HG03460 (cell line): Measurements from ENCODE around the gene SHROOM1.
"Not testable (repeated sequence)": the region's sequence is repeated elsewhere in the genome, so short reads cannot be mapped to it uniquely, and the experiment has no call there.

Experiments used
- ATAC-seq: cut with Tn5 transposase; IDR thresholded peaks from one replicate; pipeline ENCODE4 v1.9.1; 2021; ENCODE audit not compliant: unreplicated experiment

The SHROOM1 gene, protein sequence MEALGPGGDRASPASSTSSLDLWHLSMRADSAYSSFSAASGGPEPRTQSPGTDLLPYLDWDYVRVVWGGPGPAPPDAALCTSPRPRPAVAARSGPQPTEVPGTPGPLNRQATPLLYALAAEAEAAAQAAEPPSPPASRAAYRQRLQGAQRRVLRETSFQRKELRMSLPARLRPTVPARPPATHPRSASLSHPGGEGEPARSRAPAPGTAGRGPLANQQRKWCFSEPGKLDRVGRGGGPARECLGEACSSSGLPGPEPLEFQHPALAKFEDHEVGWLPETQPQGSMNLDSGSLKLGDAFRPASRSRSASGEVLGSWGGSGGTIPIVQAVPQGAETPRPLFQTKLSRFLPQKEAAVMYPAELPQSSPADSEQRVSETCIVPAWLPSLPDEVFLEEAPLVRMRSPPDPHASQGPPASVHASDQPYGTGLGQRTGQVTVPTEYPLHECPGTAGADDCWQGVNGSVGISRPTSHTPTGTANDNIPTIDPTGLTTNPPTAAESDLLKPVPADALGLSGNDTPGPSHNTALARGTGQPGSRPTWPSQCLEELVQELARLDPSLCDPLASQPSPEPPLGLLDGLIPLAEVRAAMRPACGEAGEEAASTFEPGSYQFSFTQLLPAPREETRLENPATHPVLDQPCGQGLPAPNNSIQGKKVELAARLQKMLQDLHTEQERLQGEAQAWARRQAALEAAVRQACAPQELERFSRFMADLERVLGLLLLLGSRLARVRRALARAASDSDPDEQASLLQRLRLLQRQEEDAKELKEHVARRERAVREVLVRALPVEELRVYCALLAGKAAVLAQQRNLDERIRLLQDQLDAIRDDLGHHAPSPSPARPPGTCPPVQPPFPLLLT

DNA sequence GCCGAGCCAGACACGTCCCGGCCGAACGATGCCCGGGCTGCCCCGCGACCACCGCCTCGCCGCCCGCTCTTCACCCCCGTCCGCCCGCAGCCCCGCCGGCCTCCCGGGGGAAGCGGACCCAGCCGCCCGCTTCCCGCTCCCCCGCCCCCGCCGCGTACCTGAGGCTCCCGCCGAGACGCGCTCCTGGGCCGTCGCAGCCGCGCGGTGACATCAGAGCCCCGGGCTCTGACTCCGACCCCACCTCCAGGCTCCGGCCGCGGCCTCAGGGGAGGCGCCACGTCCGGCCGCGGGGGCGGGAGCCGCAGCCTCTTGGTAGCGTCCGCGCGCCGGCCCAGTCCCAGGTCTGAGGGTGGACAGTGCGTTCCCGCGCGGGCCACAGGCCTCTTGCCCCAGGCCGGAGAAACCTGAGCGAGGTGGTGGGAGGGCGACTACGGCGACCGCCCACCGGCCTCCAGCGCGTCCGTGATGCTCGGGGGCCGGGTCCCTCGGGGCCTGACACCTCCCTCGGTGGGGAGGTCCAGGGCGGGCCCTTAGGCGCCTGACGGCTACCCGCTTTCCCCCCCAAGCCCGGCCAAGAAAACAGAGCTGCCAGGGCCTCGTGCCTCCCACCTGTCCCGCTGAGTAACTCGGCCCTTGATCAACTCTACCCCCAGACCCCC is at the start of gene SHROOM1:
TSS of gene SHROOM1 (minus strand) at position 212 of the 659 bp plus-strand sequence. CDS start 4,507 bp downstream, outside the sequence.
- ATAC-seq, result peak; percentile 64

DNA sequence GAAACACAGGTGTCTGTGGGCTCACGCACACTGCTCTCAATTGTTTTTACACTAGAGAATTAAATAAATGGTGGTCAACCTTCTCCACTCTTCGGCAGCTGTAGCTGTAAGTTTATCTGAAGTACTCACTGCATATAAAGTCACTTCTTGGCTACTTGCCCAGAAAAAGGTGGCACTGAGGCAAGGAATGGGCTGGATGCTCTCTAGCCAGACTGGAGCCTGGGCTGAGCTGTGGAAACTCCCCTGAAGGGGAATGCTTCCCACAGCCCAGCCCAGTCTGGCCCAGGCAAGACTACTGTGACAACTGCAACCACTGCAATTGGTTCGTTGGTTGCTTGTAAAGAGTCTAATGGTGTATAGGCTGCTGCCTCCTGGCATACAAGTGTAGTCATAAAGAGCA is 47.5 kb upstream of the SHROOM1 start:
- ATAC-seq, result no peak

DNA sequence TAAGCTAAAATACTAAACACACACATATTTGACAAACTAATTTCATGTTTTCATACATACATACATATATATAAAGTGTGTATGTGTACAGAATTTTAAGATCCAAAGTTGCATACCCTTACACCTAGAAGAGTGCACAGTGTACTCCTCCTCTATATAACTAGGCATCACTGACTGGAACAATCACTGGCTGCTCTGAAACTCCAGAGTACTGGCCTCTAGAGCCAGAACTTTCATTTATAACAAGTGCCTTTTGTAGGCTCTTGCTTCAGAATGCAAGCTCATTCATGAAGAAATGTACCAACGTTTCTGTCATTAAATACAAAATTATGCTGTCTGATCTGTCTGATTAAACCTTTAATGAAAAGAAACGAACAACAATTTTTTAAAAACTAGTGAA is 47.0 kb upstream of the SHROOM1 start:
- no peak for ATAC-seq

DNA sequence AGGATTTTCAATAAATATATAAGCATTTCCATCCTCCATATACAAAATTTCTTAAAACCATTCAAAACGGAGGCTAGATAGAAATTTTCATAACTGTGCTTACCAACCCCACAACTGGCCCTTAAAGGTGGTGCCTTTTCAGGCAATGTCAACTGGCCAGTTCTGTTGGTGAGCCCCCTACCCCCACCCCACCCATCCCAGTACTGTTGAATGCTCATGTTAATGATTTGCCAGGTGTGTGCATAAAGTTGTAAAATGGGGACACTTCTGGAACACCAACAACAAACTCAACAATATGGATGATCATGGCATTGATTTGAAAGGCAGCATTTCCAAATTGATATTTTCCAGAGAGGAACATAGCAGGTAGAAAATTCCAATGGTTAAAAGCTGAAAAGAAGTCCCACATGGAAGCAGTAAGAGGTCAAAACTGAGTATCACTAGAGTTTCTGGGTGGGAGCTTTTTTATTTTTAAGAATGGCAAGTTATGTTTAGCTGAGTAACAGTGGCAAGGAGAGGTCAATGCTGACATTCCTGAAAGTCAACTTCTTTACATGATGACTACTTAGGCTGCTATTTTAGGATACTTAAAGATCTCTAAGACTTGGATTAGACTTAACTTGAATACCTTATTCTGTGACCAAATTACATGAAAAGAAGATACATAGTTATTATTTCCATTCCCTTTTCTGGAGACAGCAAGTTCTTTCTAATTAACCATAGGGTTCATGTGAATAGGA is 45.7 kb upstream of the SHROOM1 start:
- ATAC-seq, result no peak

DNA sequence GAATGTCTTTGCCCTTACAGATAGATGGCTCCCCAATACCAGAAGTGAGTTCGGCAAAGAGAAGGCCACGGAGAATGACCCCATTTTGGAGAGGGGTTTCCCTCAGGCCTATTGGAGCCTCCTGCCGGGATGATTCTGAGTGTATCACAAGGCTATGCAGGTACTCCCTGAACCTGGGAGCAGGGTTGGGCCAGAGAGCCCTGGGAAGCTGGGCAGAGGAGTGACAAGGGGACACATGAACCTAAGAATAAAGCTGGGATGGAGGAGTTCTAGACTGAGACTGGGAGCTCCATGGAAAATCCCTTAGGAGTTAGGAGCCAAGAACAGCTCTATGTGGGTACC is 43.5 kb upstream of the SHROOM1 start:
- ATAC-seq, result no peak

DNA sequence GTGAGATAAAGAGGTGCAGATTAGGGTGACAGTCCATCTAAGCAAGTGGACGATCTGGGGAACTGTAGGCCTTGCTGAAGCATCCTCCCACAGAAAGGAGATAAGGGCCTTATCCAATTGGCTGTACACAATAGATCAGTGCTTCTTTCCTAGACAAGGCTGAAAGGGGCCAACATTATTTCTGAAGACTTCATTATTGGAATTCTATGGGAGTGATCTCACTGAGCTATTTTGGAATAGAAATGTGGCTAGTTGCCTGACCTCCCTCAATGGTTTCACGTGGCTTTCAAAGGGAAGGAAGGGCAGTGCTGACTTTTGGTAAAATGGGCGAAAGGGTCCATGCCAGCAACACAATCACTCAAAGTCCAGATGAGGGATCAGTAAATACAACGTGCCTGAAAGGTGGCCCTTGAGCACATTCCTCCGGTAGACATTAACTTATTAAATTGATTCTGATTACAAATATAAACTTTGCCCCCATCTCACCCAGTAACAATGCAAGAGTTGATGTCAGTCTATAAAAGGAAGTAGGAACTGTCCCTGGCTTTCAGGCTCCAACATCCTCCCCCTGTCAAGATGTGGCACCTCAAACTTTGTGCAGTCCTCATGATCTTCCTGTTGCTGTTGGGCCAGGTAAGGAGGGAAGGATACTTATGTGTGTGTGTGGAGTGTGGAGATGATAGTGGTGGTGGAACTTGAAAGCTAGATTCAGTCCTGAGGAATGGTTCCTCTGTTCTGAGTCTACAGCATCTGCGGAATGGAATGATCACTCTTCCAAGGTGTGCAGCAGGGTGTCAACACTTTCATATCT is 42.9 kb upstream of the SHROOM1 start, which contains the start of gene LEAP2:
TSS of gene LEAP2 (plus strand) at position 550 of the 811 bp plus-strand sequence. CDS start at position 577, 27 bp downstream.
- no peak for ATAC-seq

DNA sequence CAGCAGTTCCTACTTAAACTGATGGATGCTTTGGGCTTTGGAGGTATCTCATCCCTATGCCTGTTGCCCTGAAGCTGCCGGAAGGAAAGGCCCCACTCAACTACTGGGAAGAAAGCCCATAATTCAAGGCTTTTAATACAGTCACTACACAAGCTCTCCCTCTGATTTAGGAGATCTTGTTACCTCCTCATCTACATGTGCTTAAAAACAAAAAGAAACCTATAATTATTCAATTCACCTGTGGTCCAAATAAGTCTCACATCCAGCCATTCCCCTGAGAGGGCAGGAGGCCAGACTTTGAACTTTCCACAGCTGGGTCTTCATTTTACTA is 42.3 kb upstream of the SHROOM1 start:
- ATAC-seq, result no peak

DNA sequence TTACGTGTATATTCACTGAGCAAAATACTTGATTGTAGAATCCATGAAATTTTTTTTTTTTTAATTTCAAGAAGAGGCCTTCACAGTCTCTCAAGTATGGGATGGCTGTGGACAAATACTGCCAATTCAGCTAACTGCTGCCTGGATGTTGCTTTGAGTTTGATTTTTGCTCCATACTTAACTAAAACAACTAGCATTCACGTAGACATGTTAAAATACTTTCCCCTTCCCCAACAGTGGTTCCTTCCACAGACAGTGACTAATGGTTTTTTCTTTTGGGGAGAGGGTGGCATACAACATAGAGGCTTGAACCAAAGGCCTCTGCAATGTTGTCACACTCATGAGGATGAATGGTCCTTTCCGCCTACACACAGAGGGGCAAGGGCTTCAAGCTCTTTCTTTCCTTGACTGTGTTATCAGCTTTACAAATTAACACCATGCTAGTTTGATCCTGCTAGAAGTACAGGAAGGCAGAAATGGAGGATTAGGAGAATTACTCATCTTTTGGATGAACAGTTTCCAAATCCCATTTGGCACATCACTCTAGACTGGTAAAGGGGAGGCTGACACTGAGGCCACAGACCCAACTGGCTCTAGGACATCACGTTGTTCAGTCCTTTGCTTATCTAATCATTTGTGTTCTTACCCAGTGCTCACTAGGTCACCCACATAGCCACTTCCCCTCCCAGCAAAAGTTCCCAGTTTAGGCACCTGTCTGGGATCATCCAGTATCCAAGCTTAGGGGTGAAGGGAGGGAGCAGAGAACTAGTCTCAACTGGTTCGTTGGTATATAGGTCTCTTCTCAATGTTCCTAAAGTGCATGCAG is 41.2 kb upstream of the SHROOM1 start:
- no peak for ATAC-seq

DNA sequence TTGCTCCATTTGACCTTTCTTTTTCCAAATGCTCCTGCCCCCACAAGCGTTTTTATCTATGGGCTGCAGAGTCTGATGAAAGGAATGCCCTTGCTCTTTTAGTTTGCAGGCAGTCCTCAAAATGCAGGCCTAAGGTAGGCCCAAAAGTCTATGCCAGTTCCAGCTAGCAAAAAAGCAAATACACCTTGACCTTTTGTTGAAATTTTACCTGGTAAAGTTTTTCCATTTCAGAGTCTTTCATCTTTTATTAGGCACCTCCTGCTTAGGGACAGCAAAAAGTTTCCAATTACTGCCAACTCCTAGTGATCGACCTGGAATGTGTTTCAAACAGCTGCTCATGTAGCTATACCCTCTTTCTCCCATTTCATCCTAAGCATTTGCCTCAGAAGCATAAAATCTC is 40.4 kb upstream of the SHROOM1 start:
- ATAC-seq, result no peak

DNA sequence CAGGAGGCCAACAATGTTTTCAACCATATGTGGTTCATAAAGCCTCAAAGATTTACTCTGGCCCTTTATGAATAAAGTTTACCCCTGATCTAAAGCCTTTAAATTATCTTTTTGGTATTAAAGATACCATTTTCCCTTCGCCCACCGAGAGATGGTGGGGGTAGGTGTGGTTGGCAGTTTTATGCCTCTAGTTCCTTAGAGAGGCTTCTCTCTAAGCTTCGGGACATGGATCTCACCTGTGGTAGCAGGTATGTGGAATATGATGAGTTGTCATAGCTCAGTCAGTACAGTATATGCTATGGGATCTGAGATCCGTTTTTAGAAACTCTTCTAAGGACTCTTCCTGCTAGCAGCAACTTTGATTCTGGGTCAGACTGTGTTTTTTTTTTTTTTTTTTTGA is 38.3 kb upstream of the SHROOM1 start:
- ATAC-seq, result no peak

DNA sequence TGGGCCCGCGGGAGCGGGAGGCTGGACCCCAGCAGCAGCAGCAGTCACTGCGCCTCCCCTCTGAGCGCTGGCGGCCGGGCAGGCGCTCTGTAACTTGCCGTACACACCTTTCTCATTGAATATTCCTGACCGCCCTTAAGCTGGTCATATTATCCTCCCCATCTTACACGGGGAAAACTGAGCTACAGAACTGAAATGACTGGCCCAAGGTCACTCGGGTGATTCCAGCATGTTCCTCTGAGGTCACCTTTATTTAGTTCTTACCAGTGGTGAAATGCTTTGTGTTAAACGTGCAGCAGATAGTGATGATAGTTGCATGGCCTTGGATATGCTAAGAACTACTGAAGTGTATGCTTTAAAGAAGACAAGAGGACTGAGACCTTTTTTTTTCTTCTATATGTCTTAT is 36.6 kb upstream of the SHROOM1 start:
- peak; percentile 16 for ATAC-seq

DNA sequence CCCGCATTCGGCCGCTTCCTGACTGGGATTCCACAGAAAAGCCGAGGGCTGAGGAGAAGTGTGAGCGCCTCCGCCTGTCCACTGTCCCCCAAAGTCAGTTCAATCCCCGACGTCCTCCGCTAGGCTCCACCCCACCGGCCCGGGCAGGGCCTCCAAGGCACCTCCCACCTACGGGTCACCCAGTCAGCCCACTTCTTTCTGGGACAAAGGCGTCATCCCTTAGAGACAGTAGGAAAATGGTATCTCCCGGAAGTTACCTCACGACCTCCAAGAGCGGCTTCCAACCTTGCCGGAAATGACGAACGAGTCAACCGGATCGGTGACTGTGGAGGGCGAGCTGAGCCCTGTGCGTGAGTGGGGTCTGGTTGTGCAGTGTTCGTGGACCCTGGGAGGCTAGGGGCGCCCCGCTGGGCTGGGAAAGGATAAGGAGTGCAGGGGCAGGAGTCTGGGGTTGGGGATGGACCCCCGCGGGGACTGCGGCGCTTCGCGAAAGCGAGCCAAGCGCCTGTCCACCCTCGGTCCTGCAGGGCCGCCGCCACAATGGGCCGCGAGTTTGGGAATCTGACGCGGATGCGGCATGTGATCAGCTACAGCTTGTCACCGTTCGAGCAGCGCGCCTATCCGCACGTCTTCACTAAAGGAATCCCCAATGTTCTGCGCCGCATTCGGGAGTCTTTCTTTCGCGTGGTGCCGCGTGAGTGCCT is 36.0 kb upstream of the SHROOM1 start, which contains the start of the genes GDF9 and UQCRQ:
TSS of gene GDF9 (minus strand) at position 128 of the 704 bp plus-strand sequence. CDS start 1,936 bp downstream, outside the sequence.
TSS of gene UQCRQ (plus strand) at position 301 of the 704 bp plus-strand sequence. CDS start at position 541, 240 bp downstream.
- peak; percentile 99 for ATAC-seq

DNA sequence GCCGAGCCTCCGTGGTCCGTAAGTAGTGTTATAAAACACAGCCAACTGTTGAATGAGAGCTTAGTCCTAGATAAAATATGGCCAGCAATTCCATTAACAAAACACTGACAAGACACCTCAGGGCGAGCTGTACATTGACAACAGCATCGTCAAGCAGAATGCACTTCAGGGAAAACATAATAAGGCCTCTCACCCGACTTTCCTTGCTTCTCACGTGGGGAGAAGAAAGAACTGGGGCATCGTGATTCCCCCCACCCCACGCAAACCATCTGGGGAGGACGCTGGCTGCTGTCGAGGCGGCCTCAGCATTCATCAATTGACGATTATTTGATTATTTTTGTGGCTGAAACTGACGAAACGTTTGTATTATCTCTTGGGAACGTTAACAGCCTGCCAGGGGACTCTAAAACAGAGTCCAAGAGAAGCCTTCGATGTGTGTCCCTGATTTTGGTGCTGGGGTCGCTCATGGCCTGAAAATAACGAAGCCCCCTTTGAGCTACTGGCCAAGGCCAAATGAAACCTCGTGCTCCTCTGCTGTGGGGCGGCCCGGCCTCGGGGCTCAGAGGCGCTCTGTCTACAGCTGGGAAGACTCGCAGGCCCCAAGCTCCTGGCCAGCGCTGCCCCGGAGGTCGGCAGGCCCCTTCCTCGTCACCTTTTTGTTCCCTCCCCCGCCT is 35.4 kb upstream of the SHROOM1 start:
- peak; percentile 20 for ATAC-seq

DNA sequence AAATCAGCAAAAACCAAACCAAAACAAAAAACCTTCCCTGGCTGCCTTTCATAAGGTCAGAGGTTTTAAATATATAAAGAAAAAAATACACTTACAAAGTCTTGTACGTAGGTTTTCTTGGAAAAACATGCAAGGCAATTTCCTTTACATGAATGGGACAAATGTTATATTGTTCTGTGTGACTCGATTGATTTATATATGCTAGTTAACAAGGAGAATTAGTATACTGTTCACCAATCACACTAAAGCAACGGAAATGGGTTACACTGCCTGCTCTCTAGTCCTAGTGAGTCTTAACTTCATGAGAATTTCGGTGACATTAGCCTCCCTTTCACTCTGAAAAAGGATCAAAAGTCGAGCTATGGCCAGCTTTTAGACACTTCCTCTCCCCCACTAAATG is 30.3 kb upstream of the SHROOM1 start:
- ATAC-seq, result no peak

DNA sequence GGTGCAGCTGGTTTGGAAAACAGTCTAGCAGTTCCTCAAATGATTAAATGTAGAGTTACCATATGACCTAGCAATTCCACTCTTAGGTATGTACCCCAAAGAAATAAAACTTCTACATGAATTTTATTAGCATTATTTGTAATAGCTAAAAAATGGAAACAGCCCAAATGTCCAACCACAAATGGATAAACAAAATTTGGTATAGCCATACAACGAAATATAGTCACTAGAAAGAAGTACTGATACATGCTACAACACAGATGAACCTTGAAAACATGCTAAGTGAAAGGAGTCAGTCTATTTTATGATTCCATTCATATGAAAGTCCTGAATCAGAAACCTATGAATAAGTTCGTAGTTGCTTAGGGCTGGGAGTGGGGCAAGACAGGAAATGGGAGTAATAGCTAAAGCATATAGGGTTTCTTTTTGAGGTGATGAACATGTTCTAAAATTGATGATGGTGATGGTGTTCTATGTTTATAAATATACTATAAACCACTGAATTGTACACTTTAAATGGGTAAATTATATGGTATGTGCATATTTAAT is 29.5 kb upstream of the SHROOM1 start:
- no peak for ATAC-seq

DNA sequence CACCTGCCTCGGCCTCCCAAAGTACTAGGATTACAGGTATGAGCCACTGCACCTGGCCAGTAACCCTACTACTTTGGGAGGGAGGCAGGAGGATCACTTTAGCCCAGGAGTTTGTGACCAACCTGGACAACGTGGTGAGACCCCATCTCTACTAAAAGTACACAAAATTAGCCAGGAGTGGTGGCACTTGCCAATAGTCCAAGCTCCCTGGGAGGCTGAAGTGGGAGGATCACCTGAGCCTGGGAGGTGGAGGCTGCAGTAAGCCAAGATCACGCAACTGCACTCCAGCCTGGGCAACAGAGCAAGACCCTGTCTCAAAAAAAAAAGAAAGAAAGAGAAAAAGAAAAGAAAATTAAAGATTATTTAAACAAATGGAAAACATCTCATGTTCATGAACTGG is 25.6 kb upstream of the SHROOM1 start:
- ATAC-seq, result no peak

DNA sequence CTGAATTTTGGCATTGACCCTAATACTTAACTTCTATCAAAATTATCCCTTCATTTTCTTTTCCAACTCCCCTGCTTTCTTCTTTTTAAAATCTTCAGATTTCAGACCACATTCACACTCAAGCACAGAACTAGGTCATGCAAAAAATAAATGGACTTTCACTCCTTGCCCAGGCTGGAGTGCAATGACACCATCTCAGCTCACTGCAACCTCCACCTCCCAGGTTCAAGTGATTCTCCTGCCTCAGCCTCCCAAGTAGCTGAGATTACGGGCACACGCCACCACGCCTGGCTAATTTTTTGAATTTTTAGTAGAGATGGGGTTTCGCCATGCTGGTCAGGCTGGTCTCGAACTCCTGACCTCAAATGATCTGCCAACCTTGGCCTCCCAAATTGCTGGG is 24.5 kb upstream of the SHROOM1 start:
- ATAC-seq, result not testable (repeated sequence)

DNA sequence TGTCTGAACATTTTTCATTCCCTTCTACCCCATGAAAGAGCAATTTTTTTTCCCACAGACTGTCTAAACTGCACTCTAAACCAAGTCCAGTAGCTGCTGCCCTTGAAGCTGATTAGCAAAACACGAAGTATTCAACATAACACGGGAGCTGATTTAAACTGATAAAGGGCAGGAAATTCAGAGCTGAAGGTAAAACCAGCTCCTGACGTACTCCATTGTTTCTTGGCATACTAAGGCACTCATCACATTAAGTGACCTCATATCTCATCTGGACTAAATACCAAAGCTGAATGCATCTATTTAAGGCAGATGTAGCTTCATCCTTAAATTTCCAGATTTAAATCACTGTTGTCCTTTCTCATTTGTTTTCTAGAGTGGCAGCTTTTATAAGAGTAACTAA is 23.9 kb upstream of the SHROOM1 start:
- no peak for ATAC-seq
